ENCODE data around the gene TRPV3. TPM values are rescaled to one million over a fixed set of nuclear protein-coding genes. Genes with fewer than 3 reads are reported as not detected.

The TRPV3 gene
- total RNA-seq, 2 experiments from 2014 or later = 0.25 to 0.67 TPM

- Mint-ChIP-seq H3K4me1 (ENCODE audit: low read depth) (peaks cover 13% of the 10 kb centered on the region), H3K36me3 (ENCODE audit: low read depth) (no peaks in the 10 kb centered on the region), H3K27ac (no peak overlapping the region), H3K9me3 (no peaks in the 10 kb centered on the region), H3K27me3 (peaks cover 14% of the 10 kb centered on the region), H3K4me3 (no peak overlapping the region)
- intact Hi-C loops (cut with micrococcal nuclease) = no loop called here
- DNase-seq = no peak
- no peak for ATAC-seq
- ChIA-PET POLR2A (interaction anchor here (0.6 kb wide), 1 partner anchor 16 kb away, joined by 3 read pairs; no protein-coding TSS in a partner anchor), CTCF (interaction anchor here (1.5 kb wide), 1 partner anchor 92 kb away, joined by 4 read pairs; no protein-coding TSS in a partner anchor)
- no peak for TF ChIP-seq CTCF (IDR thresholded peaks at IDR 0.05)
Measured at GRCh38 chr17:3555189-3555796, 2.3 kb downstream of the TRPV3 start.

DNA sequence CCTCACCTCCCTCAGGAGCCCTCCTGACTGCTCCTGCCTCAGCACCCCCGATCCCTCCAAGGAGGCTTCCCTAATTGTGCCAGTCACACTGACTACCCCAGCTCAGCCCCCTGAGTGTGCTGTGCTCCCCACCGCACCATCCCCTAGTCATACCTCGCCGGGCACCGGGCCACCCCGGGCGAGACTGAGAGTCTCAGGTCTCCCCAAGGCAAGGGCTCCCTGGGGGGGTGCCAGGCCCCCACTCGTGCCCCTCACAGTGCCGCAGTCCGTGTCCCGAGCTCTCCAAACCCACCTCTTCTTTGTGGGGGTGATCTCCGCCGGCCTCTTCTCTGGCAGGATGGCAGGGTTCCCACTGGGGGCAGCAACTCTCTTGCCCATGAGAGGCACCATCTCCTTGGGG is 3.2 kb downstream of the TRPV3 start:
- DNase-seq = no peak

GRCh38 chr17:3553419-3554401 is 3.9 kb downstream of the TRPV3 start:
- ATAC-seq (no peak), DNase-seq (no peak)
- H3K9me3 Mint-ChIP-seq = no peaks in the 10 kb centered on the region
- no peak overlapping the region for H3K4me3 Mint-ChIP-seq
- no peak overlapping the region for H3K27ac Mint-ChIP-seq
- H3K27me3 Mint-ChIP-seq = peaks cover 14% of the 10 kb centered on the region
- H3K4me1 Mint-ChIP-seq (ENCODE audit: low read depth) = peaks cover 10% of the 10 kb centered on the region
- intact Hi-C loops (cut with micrococcal nuclease) = no loop called here
- no peaks in the 10 kb centered on the region for H3K36me3 Mint-ChIP-seq (ENCODE audit: low read depth)
- ChIA-PET POLR2A (no interaction called here), CTCF (no interaction called here)
- TF ChIP-seq CTCF (IDR thresholded peaks at IDR 0.05) = no peak

More for the DNA sequence above, 3.2 kb downstream of the TRPV3 start:
- Mint-ChIP-seq H3K4me3 (no peak overlapping the region), H3K36me3 (ENCODE audit: low read depth) (no peaks in the 10 kb centered on the region), H3K9me3 (no peaks in the 10 kb centered on the region), H3K4me1 (ENCODE audit: low read depth) (peaks cover 13% of the 10 kb centered on the region), H3K27me3 (peaks cover 14% of the 10 kb centered on the region), H3K27ac (no peak overlapping the region)
- CTCF ChIA-PET = interaction anchor here (1.5 kb wide), 1 partner anchor 93 kb away, joined by 4 read pairs; no protein-coding TSS in a partner anchor
- POLR2A ChIA-PET = no interaction called here
- intact Hi-C loops (cut with micrococcal nuclease) = no loop called here
- TF ChIP-seq CTCF (IDR thresholded peaks at IDR 0.05) = no peak
- ATAC-seq = no peak

GRCh38 chr17:3552916-3553315 is 4.7 kb downstream of the TRPV3 start:
- intact Hi-C loops (cut with micrococcal nuclease) = no loop called here
- peaks cover 14% of the 10 kb centered on the region for H3K27me3 Mint-ChIP-seq
- ChIA-PET POLR2A (no interaction called here), CTCF (no interaction called here)
- no peak overlapping the region for H3K4me3 Mint-ChIP-seq
- H3K36me3 Mint-ChIP-seq (ENCODE audit: low read depth) = no peaks in the 10 kb centered on the region
- no peak overlapping the region for H3K27ac Mint-ChIP-seq
- H3K9me3 Mint-ChIP-seq = no peaks in the 10 kb centered on the region
- DNase-seq (no peak), ATAC-seq (no peak)
- no peak for TF ChIP-seq CTCF (IDR thresholded peaks at IDR 0.05)
- peaks cover 5% of the 10 kb centered on the region for H3K4me1 Mint-ChIP-seq (ENCODE audit: low read depth)

DNA sequence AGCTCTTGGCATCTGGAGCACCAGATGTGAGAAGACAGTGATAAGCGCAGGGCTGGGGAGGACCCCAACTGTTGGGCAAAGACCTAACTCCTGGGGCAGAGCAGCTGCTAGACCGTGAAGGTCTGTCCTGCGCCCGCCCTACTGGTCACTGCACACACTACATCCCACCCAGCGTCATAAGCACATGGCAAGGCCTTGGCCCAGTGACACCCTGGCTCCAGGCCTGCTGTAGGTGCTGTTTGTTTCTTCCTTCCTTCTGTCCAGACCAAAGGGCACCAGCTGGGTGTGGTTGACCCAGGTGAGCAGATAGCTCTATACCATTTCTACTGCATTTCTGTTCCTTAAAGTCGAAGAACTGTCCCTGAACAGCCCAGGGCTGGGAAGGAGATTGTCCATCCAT is 6.4 kb downstream of the TRPV3 start:
- Mint-ChIP-seq H3K4me1 (ENCODE audit: low read depth) (no peaks in the 10 kb centered on the region), H3K27ac (no peak overlapping the region), H3K27me3 (peaks cover 11% of the 10 kb centered on the region), H3K9me3 (no peaks in the 10 kb centered on the region), H3K4me3 (no peak overlapping the region), H3K36me3 (ENCODE audit: low read depth) (no peaks in the 10 kb centered on the region)
- ChIA-PET POLR2A (no interaction called here), CTCF (interaction anchor here (1.2 kb wide), 1 partner anchor 52 kb away, joined by 3 read pairs; no protein-coding TSS in a partner anchor)
- ATAC-seq = no peak
- intact Hi-C loops (cut with micrococcal nuclease) = no loop called here
- TF ChIP-seq CTCF (IDR thresholded peaks at IDR 0.05) = no peak
- no peak for DNase-seq

Measured in activated CD8-positive, alpha-beta T cell treated with anti-CD3 and anti-CD28 coated beads for 36 hours (primary cell).